NCI-H2029 treated with DMSO at 0.1 percent for 48 hours (cell line): ENCODE results near the gene PRKG2.

Experiments
- DNase-seq: peaks from one replicate; lab custom pipeline; 2025; lab: John Stamatoyannopoulos, UW

The PRKG2 gene

GRCh38 chr4:81038636-81039350 is 176.2 kb downstream of the PRKG2 start:
- no peak for DNase-seq
